Loucy (cell line): ENCODE measurements around the gene LBHD2.

Source experiments
- CTCF ChIP-seq: fragments of 200-600 bp; sonication (generic); conservative IDR thresholded peaks from 2 replicates; pipeline ENCODE4 v1.5.1; 2014; ENCODE audit warnings: mild to moderate bottlenecking, antibody characterized with exemption, low read length
- EZH2phosphoT487 ChIP-seq: fragments of 200-600 bp; IDR thresholded peaks from 2 replicates; pipeline ENCODE4 v1.6.1; 2018; ENCODE audit warnings: antibody characterized with exemption, mild to moderate bottlenecking, moderate library complexity, borderline replicate concordance

GRCh38 chr14:103108749-103109207, 24.8 kb downstream of the LBHD2 start:
- TF ChIP-seq CTCF (no peak), EZH2phosphoT487 (no peak)
